Astrocyte of the spinal cord (primary cell): ENCODE measurements around the gene POLR3H.

Experiments used
- DNase-seq: peaks from one replicate; pipeline ENCODE4 v3.0.0; 2011; ENCODE audit warnings: low read depth, low spot score
- H3K4me3 ChIP-seq: 2 replicates; pipeline ENCODE4 v1.5.1; 2011; ENCODE audit warnings: low read depth, mild to moderate bottlenecking, low read length, moderate library complexity
- in situ Hi-C: cut with HindIII; loops from 2 replicates; pipeline ENCODE4 v1.10.0; 2017; ENCODE audit warnings: low sequenced_read_pairs
- TF ChIP-seq, protein P1 (sequence below): IDR thresholded peaks from 2 replicates; pipeline ENCODE4 v1.5.1; 2012; ENCODE audit warnings: low read depth, mild to moderate bottlenecking, low read length, inconsistent platforms

POLR3H gene

GRCh38 chr22:41481925-41482318 is 62.3 kb downstream of the POLR3H start:
- DNase-seq: no peak
- in situ Hi-C loops: no loop called here
- TF ChIP-seq, protein P1, sequence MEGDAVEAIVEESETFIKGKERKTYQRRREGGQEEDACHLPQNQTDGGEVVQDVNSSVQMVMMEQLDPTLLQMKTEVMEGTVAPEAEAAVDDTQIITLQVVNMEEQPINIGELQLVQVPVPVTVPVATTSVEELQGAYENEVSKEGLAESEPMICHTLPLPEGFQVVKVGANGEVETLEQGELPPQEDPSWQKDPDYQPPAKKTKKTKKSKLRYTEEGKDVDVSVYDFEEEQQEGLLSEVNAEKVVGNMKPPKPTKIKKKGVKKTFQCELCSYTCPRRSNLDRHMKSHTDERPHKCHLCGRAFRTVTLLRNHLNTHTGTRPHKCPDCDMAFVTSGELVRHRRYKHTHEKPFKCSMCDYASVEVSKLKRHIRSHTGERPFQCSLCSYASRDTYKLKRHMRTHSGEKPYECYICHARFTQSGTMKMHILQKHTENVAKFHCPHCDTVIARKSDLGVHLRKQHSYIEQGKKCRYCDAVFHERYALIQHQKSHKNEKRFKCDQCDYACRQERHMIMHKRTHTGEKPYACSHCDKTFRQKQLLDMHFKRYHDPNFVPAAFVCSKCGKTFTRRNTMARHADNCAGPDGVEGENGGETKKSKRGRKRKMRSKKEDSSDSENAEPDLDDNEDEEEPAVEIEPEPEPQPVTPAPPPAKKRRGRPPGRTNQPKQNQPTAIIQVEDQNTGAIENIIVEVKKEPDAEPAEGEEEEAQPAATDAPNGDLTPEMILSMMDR: no peak
- no peak overlapping the region for H3K4me3 ChIP-seq

DNA sequence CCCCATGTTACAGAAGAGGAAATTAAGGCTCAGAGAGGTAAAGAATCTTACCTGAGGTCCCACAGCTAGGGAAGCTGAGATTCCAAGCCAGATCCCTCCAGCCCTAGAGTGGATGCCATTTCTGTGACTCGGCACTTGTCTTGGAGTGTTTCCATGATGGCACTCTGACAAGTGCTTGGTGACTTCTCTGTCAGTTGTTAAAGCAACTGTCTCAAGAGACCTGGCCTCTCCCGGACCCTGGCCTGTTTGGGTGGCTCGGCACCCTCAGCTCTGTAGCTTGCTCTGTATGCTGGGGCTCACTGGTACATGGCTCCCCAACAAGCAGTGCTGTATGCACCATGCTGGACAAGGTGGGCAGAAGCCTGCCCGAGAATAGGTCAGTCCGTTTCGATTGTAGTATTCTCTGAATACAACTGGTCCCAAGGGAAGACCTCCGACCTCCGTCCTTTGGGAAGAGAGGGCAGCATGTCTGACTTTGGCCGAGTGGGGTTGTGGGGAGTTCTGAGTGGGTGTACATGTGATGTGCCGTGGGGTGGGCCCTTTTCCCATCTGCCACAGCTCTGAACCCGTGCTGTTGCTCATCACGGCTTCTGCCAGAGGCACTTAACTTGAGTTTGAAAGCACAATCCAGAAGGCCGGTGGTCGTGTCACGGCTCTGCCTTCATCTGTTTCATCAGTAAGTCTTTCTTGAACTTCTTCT is 63.0 kb downstream of the POLR3H start:
- no peak overlapping the region for H3K4me3 ChIP-seq
- DNase-seq: peak; percentile 29
- TF ChIP-seq, protein P1: no peak
- in situ Hi-C loops: no loop called here

DNA sequence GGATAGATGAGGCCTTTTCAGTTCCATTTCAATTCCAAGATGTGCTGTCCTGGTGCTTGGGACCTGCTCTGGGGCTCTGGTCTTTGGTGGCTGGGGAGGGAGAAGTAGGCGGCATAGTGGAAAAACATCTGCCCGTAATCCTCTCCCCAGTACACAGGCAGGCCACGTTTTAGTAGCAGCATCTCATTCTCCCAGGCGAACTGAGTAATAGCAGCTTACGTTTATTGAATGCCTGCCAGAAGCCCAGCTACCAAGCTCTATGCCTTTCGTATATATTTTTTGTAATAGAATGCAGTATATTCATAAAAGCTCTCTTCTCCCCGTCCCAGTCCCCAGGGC is 63.9 kb downstream of the POLR3H start:
- H3K4me3 ChIP-seq: no peak overlapping the region
- TF ChIP-seq, protein P1: no peak
- in situ Hi-C loops: no loop called here
- DNase-seq: peak; percentile 82

DNA sequence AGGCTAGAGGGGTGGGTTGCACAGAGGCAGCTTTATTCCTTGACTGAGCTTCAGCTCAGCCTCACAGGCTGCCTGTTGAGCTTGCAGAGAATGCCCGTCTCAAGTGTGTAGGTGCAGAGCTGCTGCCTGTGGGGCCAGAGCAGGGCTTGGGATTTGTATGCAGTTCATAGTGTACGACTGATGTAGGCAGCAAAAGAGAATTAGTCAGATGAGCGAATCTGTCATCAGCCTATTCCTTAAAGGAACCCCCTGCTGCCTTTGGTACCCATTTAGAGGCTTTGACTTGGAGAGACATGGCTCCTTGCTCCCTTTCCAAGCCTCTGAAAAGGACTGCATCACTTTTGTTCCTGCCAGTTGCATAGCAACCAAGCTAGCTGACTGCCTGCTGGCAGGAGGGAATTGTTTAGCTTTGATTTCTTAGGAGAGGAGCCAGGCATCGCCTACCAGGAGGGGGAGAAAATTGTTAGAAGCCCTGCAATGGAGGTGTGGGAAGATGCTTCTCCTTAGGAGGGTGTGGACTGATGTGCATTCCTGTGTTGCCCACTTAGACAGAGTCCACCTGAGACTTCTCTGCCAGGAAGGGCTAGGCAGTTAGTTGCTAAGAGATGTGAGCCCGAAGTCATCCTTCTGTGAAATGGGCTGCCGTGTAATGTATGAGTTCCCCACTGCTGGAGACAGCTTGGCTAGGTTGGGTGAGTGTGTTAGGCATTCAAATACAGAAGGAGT is 64.4 kb downstream of the POLR3H start:
- in situ Hi-C loops: no loop called here
- DNase-seq: peak; percentile 92
- TF ChIP-seq, protein P1: peak; percentile 20
- H3K4me3 ChIP-seq: no peak overlapping the region

GRCh38 chr22:41478891-41479521 is 65.3 kb downstream of the POLR3H start:
- H3K4me3 ChIP-seq: no peak overlapping the region

GRCh38 chr22:41478473-41478872 is 65.8 kb downstream of the POLR3H start:
- in situ Hi-C loops: no loop called here
- no peak overlapping the region for H3K4me3 ChIP-seq
- DNase-seq: no peak
- TF ChIP-seq, protein P1: no peak

More at GRCh38 chr22:41478891-41479521, 65.3 kb downstream of the POLR3H start:
- DNase-seq: peak; percentile 32
- in situ Hi-C loops: no loop called here
- TF ChIP-seq, protein P1: no peak
